Prostate gland (tissue), 2 donors: Measurements from ENCODE around the gene NYAP1. TPM values are rescaled to one million over a fixed set of nuclear protein-coding genes. Genes with fewer than 3 reads are reported as not detected.

ENCODE experiments used
- DNase-seq: peaks from one replicate; pipeline ENCODE4 v3.0.0-alpha.2; 2019; ENCODE audit warnings: low spot score
- H3K27ac ChIP-seq, 2 donors: fragments of 200-600 bp; sonication (generic); 2 replicates each; pipeline ENCODE4 v1.5.1; 2017 to 2019
- H3K27me3 ChIP-seq: fragments of 200-600 bp; sonication (generic); replicated peaks from 2 replicates; pipeline ENCODE4 v1.5.1; 2019; ENCODE audit not compliant: insufficient read depth
- H3K36me3 ChIP-seq, 2 donors: fragments of 200-600 bp; sonication (generic); 1 replicate in 1 of 2; 2 replicates in 1 of 2; pipeline versions ENCODE4 v1.5.1 to v1.8.1; 2017 to 2019
- H3K4me1 ChIP-seq: fragments of 200-600 bp; sonication (generic); replicated peaks from 2 replicates; pipeline ENCODE4 v1.5.1; 2019
- H3K4me3 ChIP-seq, 2 donors: fragments of 200-600 bp; sonication (generic); 2 replicates each; pipeline ENCODE4 v1.5.1; 2017 to 2019
- H3K9me3 ChIP-seq: fragments of 200-600 bp; sonication (generic); 2 replicates; pipeline ENCODE4 v1.5.1; 2017
- CTCF ChIP-seq, 4 experiments: fragments of 200-600 bp in 2 of 4; fragments of 450-650 bp in 2 of 4; sonication (generic) in 2 of 4; IDR thresholded peaks; 1 replicate in 3 of 4; 2 replicates in 1 of 4; pipeline ENCODE4 v1.5.1; 2016 to 2019; ENCODE audit warnings: antibody characterized with exemption in 4 of 4, mild to moderate bottlenecking in 2 of 4, moderate library complexity in 2 of 4
- POLR2A ChIP-seq: fragments of 450-650 bp; IDR thresholded peaks from one replicate; pipeline ENCODE4 v1.6.1; 2016; ENCODE audit warnings: antibody characterized with exemption, mild to moderate bottlenecking
- POLR2AphosphoS5 ChIP-seq: sonication (generic); formaldehyde crosslinking; IDR thresholded peaks from one replicate; pipeline ENCODE4 v1.6.1; 2017; ENCODE audit warnings: antibody characterized with exemption
- WGBS: methylation state at CpG from one replicate; pipeline ENCODE4 v1.1.5; 2018; 5-methylcytosine and 5-hydroxymethylcytosine counted together
- intact Hi-C: fragments of 100-400 bp; cut with DNase I; formaldehyde crosslinking; loops from one replicate; pipeline ENCODE4 v1.14.2; 2022
- total RNA-seq, 2 donors: library from RNA; depleted of rRNA; stranded (reverse); fragments of >200 nt; gene quantifications; one replicate each; pipeline ENCODE4 v1.1.0, GENCODE V29; 2016

NYAP1 gene
- total RNA-seq, 2 donors from 2014 or later: 0.73 to 16.9 TPM

DNA sequence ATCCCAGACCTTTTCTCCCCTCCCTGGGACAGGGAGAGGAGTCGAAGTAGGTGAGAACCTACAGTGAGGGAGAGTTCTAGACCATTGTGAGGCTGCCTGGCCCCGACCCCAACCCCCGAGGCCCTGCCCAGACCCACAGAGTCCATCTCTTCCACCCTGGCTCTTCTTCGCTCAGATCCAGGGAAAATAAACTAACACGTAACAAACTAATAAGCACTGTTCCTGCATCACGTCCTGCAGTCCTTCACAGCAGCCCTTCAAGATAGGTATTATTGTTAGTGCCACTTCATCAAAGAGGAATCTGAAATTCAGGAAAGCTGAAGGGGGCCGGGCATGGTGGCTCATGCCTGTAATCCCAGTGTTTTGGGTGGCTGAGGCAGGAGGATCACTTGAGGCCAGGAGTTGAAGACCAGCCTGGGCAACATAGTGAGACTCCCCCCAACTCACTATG lies 19.5 kb upstream of the NYAP1 start, which contains the start of gene SPACDR:
SPACDR (minus strand) TSS at position 51 of the 451 bp plus-strand sequence. CDS start 235 bp downstream, outside the sequence.
- no peak for DNase-seq
- peaks cover 5% of the 10 kb centered on the region for H3K4me1 ChIP-seq
- TF ChIP-seq POLR2AphosphoS5 (no peak), POLR2A (no peak), CTCF (IDR thresholded peaks at IDR 0.05) (no peak)
- H3K36me3 ChIP-seq: no peaks in the 10 kb centered on the region
- H3K27ac ChIP-seq: no peak within 1 kb of the TSS
- H3K9me3 ChIP-seq: no peaks in the 10 kb centered on the region
- H3K27me3 ChIP-seq: no peaks in the 10 kb centered on the region
- WGBS: 82% methylated on average over 7 of the region's 7 CpGs
- no peak within 1 kb of the TSS for H3K4me3 ChIP-seq
- intact Hi-C loops: no loop called here

- no peaks in the 10 kb centered on the region for H3K36me3 ChIP-seq
- no peak overlapping the region for H3K4me3 ChIP-seq
- no peaks in the 10 kb centered on the region for H3K27me3 ChIP-seq
- intact Hi-C loops: loop anchor here (5.0 kb wide), 1 partner anchor 228 kb away; the partner anchor contains the start of gene GIGYF1
- H3K4me1 ChIP-seq: peaks cover 9% of the 10 kb centered on the region
- no peaks in the 10 kb centered on the region for H3K9me3 ChIP-seq
- no peak for TF ChIP-seq POLR2AphosphoS5
- no peak for TF ChIP-seq POLR2A
- TF ChIP-seq CTCF (IDR thresholded peaks at IDR 0.05): no peak
- WGBS: 94% methylated on average over 2 of the region's 2 CpGs
- no peak for DNase-seq
- H3K27ac ChIP-seq: no peak overlapping the region
Measured at GRCh38 chr7:100464791-100465190, 18.9 kb upstream of the NYAP1 start.

GRCh38 chr7:100465299-100465698 lies 18.4 kb upstream of the NYAP1 start:
- TF ChIP-seq POLR2AphosphoS5 (no peak), POLR2A (no peak), CTCF (IDR thresholded peaks at IDR 0.05) (no peak)
- 68% methylated on average over 8 of the region's 8 CpGs for WGBS
- no peaks in the 10 kb centered on the region for H3K27me3 ChIP-seq
- peaks cover 9% of the 10 kb centered on the region for H3K4me1 ChIP-seq
- intact Hi-C loops: loop anchor here (5.0 kb wide), 1 partner anchor 227 kb away; the partner anchor contains the start of gene GIGYF1
- no peaks in the 10 kb centered on the region for H3K9me3 ChIP-seq
- H3K27ac ChIP-seq: peak overlapping the region; percentile 75 to 79
- no peaks in the 10 kb centered on the region for H3K36me3 ChIP-seq
- DNase-seq: no peak
- no peak overlapping the region for H3K4me3 ChIP-seq

DNA sequence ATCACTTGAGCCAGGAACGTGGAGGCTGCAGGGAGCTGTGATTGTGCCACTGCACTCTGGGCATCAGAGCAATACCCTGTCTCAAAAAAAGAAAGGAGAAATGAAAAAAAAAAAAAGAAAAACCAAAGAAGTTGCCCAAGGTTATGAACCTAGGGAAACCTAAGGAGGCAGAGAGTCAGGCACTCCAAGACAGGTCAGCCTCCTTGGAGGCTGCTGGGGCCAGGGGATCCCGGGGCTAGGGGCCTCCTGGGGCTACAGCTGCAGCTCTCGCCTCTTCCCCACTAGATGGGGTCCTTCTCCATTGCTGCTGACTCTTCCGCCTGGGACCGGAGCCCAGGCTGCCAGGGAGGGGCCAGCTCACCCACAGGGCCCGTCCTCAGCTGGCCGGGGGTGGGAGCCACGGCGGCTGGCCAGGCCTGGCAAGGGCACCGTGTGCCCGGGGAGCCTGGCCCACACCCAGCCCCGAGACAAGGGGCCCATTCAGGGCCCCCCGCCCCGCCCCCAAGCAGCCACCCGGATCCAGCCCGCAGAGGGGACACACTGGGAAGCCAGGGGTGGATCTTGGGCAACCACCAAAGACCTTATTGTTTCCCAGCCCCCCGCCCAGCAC lies 17.9 kb upstream of the NYAP1 start:
- no peak overlapping the region for H3K4me3 ChIP-seq

More for the DNA sequence above, 17.9 kb upstream of the NYAP1 start:
- intact Hi-C loops: loop anchor here (2.0 to 5.0 kb wide), 2 partner anchors 95 to 226 kb away; partner anchors contain the start of gene GIGYF1
- peak overlapping the region; percentile 75 to 79 for H3K27ac ChIP-seq
- WGBS: 5% methylated on average over 14 of the region's 17 CpGs
- H3K27me3 ChIP-seq: no peaks in the 10 kb centered on the region
- peak; percentile 87 for TF ChIP-seq POLR2AphosphoS5
- TF ChIP-seq CTCF (IDR thresholded peaks at IDR 0.05): peak in 3 of 4 experiments; percentile 80 to 81 (median 80)
- TF ChIP-seq POLR2A: no peak
- peak; percentile 84 for DNase-seq
- H3K9me3 ChIP-seq: no peaks in the 10 kb centered on the region
- peaks cover 9% of the 10 kb centered on the region for H3K4me1 ChIP-seq
- no peaks in the 10 kb centered on the region for H3K36me3 ChIP-seq
